ENCODE results near the gene KCNN3.

DNA sequence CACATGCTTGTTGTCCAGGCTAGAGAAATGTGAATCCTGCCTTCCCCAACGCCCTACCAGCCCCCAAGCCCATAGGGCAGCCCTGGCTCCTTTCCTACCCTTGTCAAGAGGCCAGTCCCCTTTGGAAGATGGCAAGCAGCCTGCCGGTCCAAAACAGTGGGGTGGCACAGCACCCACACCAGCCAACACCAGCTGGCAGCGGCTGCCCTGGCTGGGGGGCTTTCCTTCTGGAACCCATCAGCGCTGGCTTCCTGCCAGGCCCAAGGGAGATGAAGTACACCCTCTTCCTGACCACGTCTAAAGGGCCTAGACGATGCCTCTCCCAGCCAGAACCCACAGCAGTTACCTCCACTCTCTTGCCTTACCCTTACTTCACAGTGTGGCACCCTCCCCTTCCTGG is 24.2 kb downstream of the KCNN3 start:
- TF ChIP-seq, protein P1, sequence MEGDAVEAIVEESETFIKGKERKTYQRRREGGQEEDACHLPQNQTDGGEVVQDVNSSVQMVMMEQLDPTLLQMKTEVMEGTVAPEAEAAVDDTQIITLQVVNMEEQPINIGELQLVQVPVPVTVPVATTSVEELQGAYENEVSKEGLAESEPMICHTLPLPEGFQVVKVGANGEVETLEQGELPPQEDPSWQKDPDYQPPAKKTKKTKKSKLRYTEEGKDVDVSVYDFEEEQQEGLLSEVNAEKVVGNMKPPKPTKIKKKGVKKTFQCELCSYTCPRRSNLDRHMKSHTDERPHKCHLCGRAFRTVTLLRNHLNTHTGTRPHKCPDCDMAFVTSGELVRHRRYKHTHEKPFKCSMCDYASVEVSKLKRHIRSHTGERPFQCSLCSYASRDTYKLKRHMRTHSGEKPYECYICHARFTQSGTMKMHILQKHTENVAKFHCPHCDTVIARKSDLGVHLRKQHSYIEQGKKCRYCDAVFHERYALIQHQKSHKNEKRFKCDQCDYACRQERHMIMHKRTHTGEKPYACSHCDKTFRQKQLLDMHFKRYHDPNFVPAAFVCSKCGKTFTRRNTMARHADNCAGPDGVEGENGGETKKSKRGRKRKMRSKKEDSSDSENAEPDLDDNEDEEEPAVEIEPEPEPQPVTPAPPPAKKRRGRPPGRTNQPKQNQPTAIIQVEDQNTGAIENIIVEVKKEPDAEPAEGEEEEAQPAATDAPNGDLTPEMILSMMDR (IDR thresholded peaks at IDR 0.05; ENCODE audit: low read depth, low read length) = no peak
- TF ChIP-seq POLR2A (IDR thresholded peaks at IDR 0.05; ENCODE audit: extremely low read depth, insufficient read length) = no peak
